HG02884 (cell line): ENCODE results near the gene DNAJB2.
"Not testable (repeated sequence)": the region's sequence is repeated elsewhere in the genome, so short reads cannot be mapped to it uniquely, and the experiment has no call there.

Experiments
- ATAC-seq: cut with Tn5 transposase; IDR thresholded peaks from one replicate; pipeline ENCODE4 v1.9.1; 2021; ENCODE audit warnings: mild to moderate bottlenecking, moderate library complexity; ENCODE audit not compliant: unreplicated experiment

Gene DNAJB2

GRCh38 chr2:219254590-219255201 lies 24.5 kb upstream of the DNAJB2 start:
- peak; percentile 28 for ATAC-seq

GRCh38 chr2:219258942-219259341 lies 20.2 kb upstream of the DNAJB2 start:
- ATAC-seq: not testable (repeated sequence)

- no peak for ATAC-seq
Measured at GRCh38 chr2:219261024-219261855, 17.9 kb upstream of the DNAJB2 start.

- ATAC-seq: no peak
Measured at GRCh38 chr2:219266232-219266631, 12.9 kb upstream of the DNAJB2 start.

GRCh38 chr2:219266886-219267285 lies 12.3 kb upstream of the DNAJB2 start:
- no peak for ATAC-seq

- no peak for ATAC-seq
Measured at GRCh38 chr2:219268294-219268693, 10.9 kb upstream of the DNAJB2 start.

GRCh38 chr2:219269362-219270054 lies 9.7 kb upstream of the DNAJB2 start:
- ATAC-seq: no peak

GRCh38 chr2:219270055-219270372 lies 9.2 kb upstream of the DNAJB2 start:
- ATAC-seq: no peak

- no peak for ATAC-seq
Measured at GRCh38 chr2:219271021-219271420, 8.1 kb upstream of the DNAJB2 start.

- no peak for ATAC-seq
Measured at GRCh38 chr2:219272356-219272755, 6.8 kb upstream of the DNAJB2 start.

- no peak for ATAC-seq
Measured at GRCh38 chr2:219272995-219273394, 6.2 kb upstream of the DNAJB2 start.

- ATAC-seq: no peak
Measured at GRCh38 chr2:219273937-219274336, 5.2 kb upstream of the DNAJB2 start.

- ATAC-seq: no peak
Measured at GRCh38 chr2:219274361-219274921, 4.7 kb upstream of the DNAJB2 start.

GRCh38 chr2:219277703-219278654 lies 1.2 kb upstream of the DNAJB2 start:
- peak; percentile 35 for ATAC-seq

- ATAC-seq: no peak
Measured at GRCh38 chr2:219278655-219279150, 463 bp upstream of the DNAJB2 start.

- no peak for ATAC-seq
Measured at GRCh38 chr2:219279916-219280516, 850 bp downstream of the DNAJB2 start.

GRCh38 chr2:219280651-219281050 lies 1.5 kb downstream of the DNAJB2 start:
- no peak for ATAC-seq

- no peak for ATAC-seq
Measured at GRCh38 chr2:219281588-219281987, 2.4 kb downstream of the DNAJB2 start.

GRCh38 chr2:219282375-219282774 lies 3.2 kb downstream of the DNAJB2 start:
- no peak for ATAC-seq
